Right lobe of liver (tissue), 6 donors: ENCODE data around the gene ZKSCAN4. TPM values are rescaled to one million over a fixed set of nuclear protein-coding genes. Genes with fewer than 3 reads are reported as not detected.

ENCODE experiments used
- ATAC-seq, 4 donors: fragments of 200-7000 bp; cut with Tn5 transposase; one replicate each; pipeline ENCODE4 v1.9.1; 2020; ENCODE audit warnings: mild to moderate bottlenecking in 4 of 4, moderate library complexity in 4 of 4
- DNase-seq, 3 donors: peaks; one replicate each; pipeline ENCODE4 v3.0.0-alpha.2; 2020
- H3K27ac ChIP-seq, 3 donors: fragments of 200-600 bp; one replicate each; pipeline ENCODE4 v1.8.0; 2022
- H3K27me3 ChIP-seq, 2 donors: fragments of 200-600 bp; one replicate each; pipeline ENCODE4 v1.8.0; 2022
- H3K36me3 ChIP-seq, 4 donors: fragments of 200-600 bp; sonication (generic) in 1 of 4; one replicate each; pipeline versions ENCODE4 v1.5.1 to v1.8.0; 2017 to 2022; ENCODE audit warnings: control low read depth in 1 of 4
- H3K4me1 ChIP-seq, 4 donors: fragments of 200-600 bp; sonication (generic) in 1 of 4; one replicate each; pipeline versions ENCODE4 v1.5.1 to v1.8.0; 2017 to 2022; ENCODE audit warnings: control low read depth in 1 of 4
- H3K4me3 ChIP-seq, 3 donors: fragments of 200-600 bp; one replicate each; pipeline ENCODE4 v1.8.0; 2022
- H3K9me3 ChIP-seq, 4 donors: fragments of 200-600 bp; sonication (generic) in 1 of 4; one replicate each; pipeline versions ENCODE4 v1.5.1 to v1.8.0; 2017 to 2022; ENCODE audit warnings: control low read depth in 1 of 4
- POLR2A ChIP-seq: fragments of 450-650 bp; IDR thresholded peaks from one replicate; pipeline ENCODE4 v1.6.1; 2017; ENCODE audit warnings: antibody characterized with exemption, mild to moderate bottlenecking
- WGBS: methylation state at CpG from one replicate; pipeline ENCODE4 v1.1.6; 2018; ENCODE audit warnings: low coverage, low lambda C conversion rate; ENCODE audit not compliant: insufficient coverage; ENCODE audit errors: missing lambda C conversion rate; 5-methylcytosine and 5-hydroxymethylcytosine counted together
- intact Hi-C, 2 donors: fragments of 100-400 bp; cut with DNase I; formaldehyde crosslinking; loops; one replicate each; pipeline versions ENCODE4 v1.11.2 to v1.14.1; 2022
- total RNA-seq, 6 experiments: library from RNA; depleted of rRNA in 2 of 6; stranded (reverse); fragments of >200 nt in 2 of 6; fragmentation: NEBNext Ultra II Directional in 3 of 6; extraction: Animal tissue kit (Norgen Biotek cat#: 25700) in 3 of 6; gene quantifications; one replicate each; pipeline versions ENCODE4 v1.1.0 to v1.2.4, GENCODE V29; 2016 to 2023
- TF ChIP-seq, protein P1 (sequence below), 4 donors: fragments of 200-600 bp in 3 of 4; fragments of 450-650 bp in 1 of 4; IDR thresholded peaks; one replicate each; pipeline versions ENCODE4 v1.5.1 to v1.8.0; 2016 to 2022; ENCODE audit warnings: antibody characterized with exemption in 4 of 4, mild to moderate bottlenecking in 2 of 4
- donor health status: DM: no; HTN: yes; CAD: no.
- donor health status: DM: no; HTN: no; CAD: no.
- donor health status: DM: no; HTN: no; CAD: no.
- donor health status: DM: no; HTN: yes; CAD: no.
- donor health status: DM: no; HTN: yes; CAD: no.

The ZKSCAN4 gene
- total RNA-seq, 6 experiments from 2014 or later, result 1.1 to 2.6 (median 2.3) TPM

DNA sequence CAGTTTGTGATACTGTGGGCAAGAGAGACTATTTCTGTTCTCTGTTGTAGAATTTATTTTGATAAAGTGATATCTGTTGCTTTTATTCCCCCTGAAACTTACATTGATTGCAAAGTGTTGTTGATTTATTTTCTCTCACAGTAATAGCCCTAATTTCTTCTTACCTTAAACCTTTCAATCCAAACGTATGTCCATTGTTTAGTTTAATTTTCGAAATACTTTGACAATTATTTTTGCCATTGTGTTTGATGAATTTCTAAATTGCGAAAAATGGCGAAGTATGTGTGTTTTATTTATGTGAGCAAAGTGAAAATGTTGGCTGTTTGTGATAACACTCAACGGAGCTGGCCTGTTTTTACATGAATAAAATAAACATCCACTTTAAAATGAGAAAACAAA is 14.5 kb upstream of the ZKSCAN4 start:
- H3K27ac ChIP-seq, result peak overlapping the region; percentile 73 to 86 (median 85)
- H3K9me3 ChIP-seq, result no peaks in the 10 kb centered on the region
- WGBS, result 5% methylated on average over 5 of the region's 5 CpGs
- TF ChIP-seq POLR2A, result no peak
- TF ChIP-seq, protein P1, sequence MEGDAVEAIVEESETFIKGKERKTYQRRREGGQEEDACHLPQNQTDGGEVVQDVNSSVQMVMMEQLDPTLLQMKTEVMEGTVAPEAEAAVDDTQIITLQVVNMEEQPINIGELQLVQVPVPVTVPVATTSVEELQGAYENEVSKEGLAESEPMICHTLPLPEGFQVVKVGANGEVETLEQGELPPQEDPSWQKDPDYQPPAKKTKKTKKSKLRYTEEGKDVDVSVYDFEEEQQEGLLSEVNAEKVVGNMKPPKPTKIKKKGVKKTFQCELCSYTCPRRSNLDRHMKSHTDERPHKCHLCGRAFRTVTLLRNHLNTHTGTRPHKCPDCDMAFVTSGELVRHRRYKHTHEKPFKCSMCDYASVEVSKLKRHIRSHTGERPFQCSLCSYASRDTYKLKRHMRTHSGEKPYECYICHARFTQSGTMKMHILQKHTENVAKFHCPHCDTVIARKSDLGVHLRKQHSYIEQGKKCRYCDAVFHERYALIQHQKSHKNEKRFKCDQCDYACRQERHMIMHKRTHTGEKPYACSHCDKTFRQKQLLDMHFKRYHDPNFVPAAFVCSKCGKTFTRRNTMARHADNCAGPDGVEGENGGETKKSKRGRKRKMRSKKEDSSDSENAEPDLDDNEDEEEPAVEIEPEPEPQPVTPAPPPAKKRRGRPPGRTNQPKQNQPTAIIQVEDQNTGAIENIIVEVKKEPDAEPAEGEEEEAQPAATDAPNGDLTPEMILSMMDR (IDR thresholded peaks at IDR 0.05), result no peak
- intact Hi-C loops, result no loop called here
- peaks cover 0 to 7% (median 0%) of the 10 kb centered on the region in 4 donors for H3K4me1 ChIP-seq
- DNase-seq (no peak), ATAC-seq (no peak)
- no peaks in the 10 kb centered on the region for H3K27me3 ChIP-seq
- H3K36me3 ChIP-seq, result no peaks in the 10 kb centered on the region
- peak overlapping the region; percentile 85 to 91 (median 87) for H3K4me3 ChIP-seq

DNA sequence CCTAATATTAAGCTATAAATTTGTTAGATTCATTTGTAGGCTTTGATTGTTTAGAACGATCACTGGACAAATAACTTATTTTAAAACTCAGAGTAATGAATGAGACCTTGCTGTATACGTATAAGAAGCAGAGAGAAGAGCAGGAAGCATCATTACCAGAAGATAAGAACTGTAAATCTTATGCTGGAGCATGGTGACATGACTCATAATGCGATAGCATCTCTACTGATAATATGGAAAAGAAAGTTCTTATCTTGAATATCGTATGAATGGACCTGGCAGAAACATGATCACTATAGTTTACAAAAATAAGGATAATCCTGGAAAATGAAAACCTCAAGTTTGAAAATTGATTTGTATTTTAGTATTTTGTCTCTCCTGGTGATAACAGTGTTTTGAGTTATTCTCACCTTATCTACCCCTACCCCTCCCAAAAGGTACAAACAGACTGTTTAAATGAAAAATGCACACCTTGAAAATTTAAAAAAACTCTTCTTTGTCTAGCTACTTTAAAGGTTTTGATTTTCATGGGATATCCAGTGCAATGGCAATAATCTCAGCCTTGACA is 12.8 kb upstream of the ZKSCAN4 start:
- Histone ChIP-seq H3K4me1 (peaks cover 0 to 7% (median 0%) of the 10 kb centered on the region in 4 donors), H3K9me3 (no peaks in the 10 kb centered on the region), H3K27ac (no peak overlapping the region), H3K27me3 (no peaks in the 10 kb centered on the region), H3K36me3 (no peaks in the 10 kb centered on the region), H3K4me3 (no peak overlapping the region)
- intact Hi-C loops, result no loop called here
- no peak for TF ChIP-seq POLR2A
- TF ChIP-seq, protein P1 (IDR thresholded peaks at IDR 0.05), result no peak
- DNase-seq (no peak), ATAC-seq (no peak)
- 56% methylated on average over 4 of the region's 4 CpGs for WGBS

DNA sequence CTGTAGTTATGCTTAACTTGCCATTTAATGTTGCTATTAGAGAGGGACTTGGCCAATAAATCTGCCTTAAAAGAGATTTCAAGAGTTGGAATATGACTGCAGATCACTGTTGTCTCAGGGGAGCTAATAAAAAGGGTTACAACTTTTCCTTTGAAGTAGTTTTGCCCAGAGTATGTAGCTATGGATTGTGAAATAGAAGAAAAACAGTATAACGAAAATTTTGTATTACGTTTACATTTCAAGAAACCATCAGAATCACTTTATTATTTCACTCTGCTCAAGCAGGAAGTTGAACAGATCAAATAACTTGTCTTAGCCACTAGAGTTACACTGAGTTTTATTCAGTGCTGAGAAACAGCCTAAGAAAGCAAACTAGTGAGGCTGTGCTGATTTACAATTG is 11.9 kb upstream of the ZKSCAN4 start:
- Histone ChIP-seq H3K27me3 (no peaks in the 10 kb centered on the region), H3K4me1 (peaks cover 0 to 10% (median 0%) of the 10 kb centered on the region in 4 donors), H3K36me3 (no peaks in the 10 kb centered on the region), H3K27ac (no peak overlapping the region), H3K4me3 (no peak overlapping the region), H3K9me3 (no peaks in the 10 kb centered on the region)
- ATAC-seq (no peak), DNase-seq (no peak)
- WGBS, result 38% methylated on average over 2 of the region's 2 CpGs
- intact Hi-C loops, result no loop called here
- no peak for TF ChIP-seq POLR2A
- TF ChIP-seq, protein P1 (IDR thresholded peaks at IDR 0.05), result no peak

DNA sequence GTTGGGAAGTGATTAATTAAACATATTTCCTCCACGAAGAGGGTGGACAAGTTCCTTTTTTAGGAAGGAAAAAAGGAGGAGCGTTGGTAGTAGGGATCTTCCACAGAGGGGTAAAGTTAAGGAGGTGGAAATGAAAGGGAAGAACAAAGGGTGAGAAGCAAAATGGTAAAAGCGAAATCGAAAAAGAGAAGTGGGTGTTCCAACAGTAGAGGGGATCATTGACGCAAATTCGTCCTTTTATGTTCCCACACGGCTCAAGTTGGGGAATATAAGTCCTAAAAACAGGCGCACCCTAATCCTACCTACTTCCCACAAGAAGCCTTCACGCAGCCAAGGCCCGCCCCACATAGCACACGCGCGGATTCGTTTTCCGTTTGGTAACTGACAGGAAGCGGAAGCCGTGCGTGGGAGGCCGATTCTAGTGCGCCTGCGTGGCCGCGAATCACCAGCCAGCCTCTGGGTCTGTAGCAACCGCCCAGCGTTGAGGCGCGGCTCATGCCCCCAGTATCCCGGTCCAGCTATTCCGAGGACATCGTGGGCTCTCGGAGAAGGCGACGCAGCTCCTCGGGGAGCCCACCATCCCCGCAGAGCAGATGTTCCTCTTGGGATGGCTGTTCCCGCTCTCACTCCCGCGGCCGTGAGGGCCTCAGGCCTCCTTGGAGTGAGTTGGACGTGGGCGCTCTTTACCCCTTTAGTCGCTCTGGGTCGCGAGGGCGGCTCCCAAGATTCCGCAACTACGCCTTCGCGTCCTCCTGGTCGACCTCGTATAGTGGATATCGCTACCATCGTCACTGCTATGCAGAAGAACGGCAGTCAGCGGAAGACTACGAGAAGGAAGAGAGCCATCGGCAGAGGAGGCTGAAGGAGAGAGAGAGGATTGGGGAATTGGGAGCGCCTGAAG is 7.1 kb upstream of the ZKSCAN4 start, which contains the start of gene NKAPL:
NKAPL (plus strand) TSS at position 421 of the 901 bp plus-strand sequence; CDS start at position 496, 75 bp downstream.
- 43% methylated on average over 26 of the region's 58 CpGs for WGBS
- no peak for TF ChIP-seq POLR2A
- TF ChIP-seq, protein P1 (IDR thresholded peaks at IDR 0.05), result no peak
- peak; percentile 58 to 86 (median 80) for ATAC-seq
- Histone ChIP-seq H3K4me3 (peak within 1 kb of the TSS; percentile 16 to 53 (median 32)), H3K27me3 (no peaks in the 10 kb centered on the region), H3K36me3 (no peaks in the 10 kb centered on the region), H3K27ac (peak within 1 kb of the TSS in 1 of 3 donors; percentile 3), H3K9me3 (no peaks in the 10 kb centered on the region), H3K4me1 (peaks cover 0 to 3% (median 0%) of the 10 kb centered on the region in 4 donors)
- DNase-seq, result peak; percentile 51 to 78 (median 65)
- intact Hi-C loops, result no loop called here
